ENCODE results near the gene IGFBP4.

DNA sequence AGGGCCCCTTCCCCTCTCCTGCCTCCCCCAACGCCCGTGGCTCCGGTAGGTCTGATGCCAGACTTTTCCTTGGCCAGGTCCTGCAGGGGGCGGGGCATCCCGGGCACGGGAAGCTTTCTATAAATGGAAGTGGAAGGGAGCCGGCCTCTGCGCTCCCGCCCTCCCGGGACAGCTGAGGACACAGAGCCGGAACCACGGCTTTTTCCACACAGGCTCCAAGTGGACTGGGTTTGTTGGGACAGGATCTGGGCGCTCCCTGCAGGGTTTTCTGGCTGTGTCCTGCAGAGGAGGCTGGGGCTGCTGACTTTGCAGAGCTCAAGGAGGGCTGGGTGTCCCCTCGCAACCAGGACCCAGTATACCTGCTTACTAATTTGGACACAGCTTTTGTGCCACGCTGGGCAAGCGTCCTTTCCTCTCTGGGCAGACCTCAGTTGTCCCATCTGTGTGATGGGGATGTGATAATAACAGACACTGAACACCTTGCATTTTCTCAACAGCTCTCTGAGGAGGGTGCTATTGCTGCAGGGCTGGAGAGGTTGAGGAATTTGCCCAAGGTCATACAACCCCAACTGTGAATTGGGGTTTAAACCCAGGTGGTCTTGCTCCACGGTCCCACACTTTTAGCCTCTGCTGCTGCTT, 56.4 kb downstream of the IGFBP4 start:
- TF ChIP-seq, protein P1, sequence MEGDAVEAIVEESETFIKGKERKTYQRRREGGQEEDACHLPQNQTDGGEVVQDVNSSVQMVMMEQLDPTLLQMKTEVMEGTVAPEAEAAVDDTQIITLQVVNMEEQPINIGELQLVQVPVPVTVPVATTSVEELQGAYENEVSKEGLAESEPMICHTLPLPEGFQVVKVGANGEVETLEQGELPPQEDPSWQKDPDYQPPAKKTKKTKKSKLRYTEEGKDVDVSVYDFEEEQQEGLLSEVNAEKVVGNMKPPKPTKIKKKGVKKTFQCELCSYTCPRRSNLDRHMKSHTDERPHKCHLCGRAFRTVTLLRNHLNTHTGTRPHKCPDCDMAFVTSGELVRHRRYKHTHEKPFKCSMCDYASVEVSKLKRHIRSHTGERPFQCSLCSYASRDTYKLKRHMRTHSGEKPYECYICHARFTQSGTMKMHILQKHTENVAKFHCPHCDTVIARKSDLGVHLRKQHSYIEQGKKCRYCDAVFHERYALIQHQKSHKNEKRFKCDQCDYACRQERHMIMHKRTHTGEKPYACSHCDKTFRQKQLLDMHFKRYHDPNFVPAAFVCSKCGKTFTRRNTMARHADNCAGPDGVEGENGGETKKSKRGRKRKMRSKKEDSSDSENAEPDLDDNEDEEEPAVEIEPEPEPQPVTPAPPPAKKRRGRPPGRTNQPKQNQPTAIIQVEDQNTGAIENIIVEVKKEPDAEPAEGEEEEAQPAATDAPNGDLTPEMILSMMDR (IDR thresholded peaks at IDR 0.05 in 8 of 11, conservative IDR thresholded peaks at IDR 0.05 in 3 of 11), result peak in 1 of 11 experiments; percentile 5
- TF ChIP-seq POLR2A (IDR thresholded peaks at IDR 0.05), result no peak

Measured in spleen (tissue), 7 donors.